Measurements from ENCODE around the gene BTG1. TPM values are rescaled to one million over a fixed set of nuclear protein-coding genes. Genes with fewer than 3 reads are reported as not detected.

Gene BTG1, protein sequence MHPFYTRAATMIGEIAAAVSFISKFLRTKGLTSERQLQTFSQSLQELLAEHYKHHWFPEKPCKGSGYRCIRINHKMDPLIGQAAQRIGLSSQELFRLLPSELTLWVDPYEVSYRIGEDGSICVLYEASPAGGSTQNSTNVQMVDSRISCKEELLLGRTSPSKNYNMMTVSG
- 100 to 1,000 TPM in 1 of 2 donors, 10 to 100 TPM in 1; 87.9 to 114 TPM for total RNA-seq
- polyA plus RNA-seq (ENCODE audit: insufficient read length in 6 of 6): 100 to 1,000 TPM; 246 to 308 (median 279) TPM
- long read RNA-seq, donor 1, full-length matches to known transcripts: 330 of 330 reads
- long read RNA-seq, donor 1, partial matches to known transcripts: 0 of 330 reads
- long read RNA-seq, donor 1, other reads (novel, unspliced or antisense): 0 of 330 reads
- long read RNA-seq, donor 2, full-length matches to known transcripts: 251 of 251 reads
- long read RNA-seq, donor 2, partial matches to known transcripts: 0 of 251 reads
- long read RNA-seq, donor 2, other reads (novel, unspliced or antisense): 0 of 251 reads
- long read RNA-seq, donor 3, full-length matches to known transcripts: 175 of 175 reads
- long read RNA-seq, donor 3, partial matches to known transcripts: 0 of 175 reads
- long read RNA-seq, donor 3, other reads (novel, unspliced or antisense): 0 of 175 reads
- long read RNA-seq, donor 4, full-length matches to known transcripts: 66 of 73 reads
- long read RNA-seq, donor 4, partial matches to known transcripts: 0 of 73 reads
- long read RNA-seq, donor 4, other reads (novel, unspliced or antisense): 7 of 73 reads
- long read RNA-seq, donor 5, full-length matches to known transcripts: 270 of 270 reads
- long read RNA-seq, donor 5, partial matches to known transcripts: 0 of 270 reads
- long read RNA-seq, donor 5, other reads (novel, unspliced or antisense): 0 of 270 reads
- long read RNA-seq, donor 6, full-length matches to known transcripts: 158 of 158 reads
- long read RNA-seq, donor 6, partial matches to known transcripts: 0 of 158 reads
- long read RNA-seq, donor 6, other reads (novel, unspliced or antisense): 0 of 158 reads
- long read RNA-seq, donor 7, full-length matches to known transcripts: 61 of 61 reads
- long read RNA-seq, donor 7, partial matches to known transcripts: 0 of 61 reads
- long read RNA-seq, donor 7, other reads (novel, unspliced or antisense): 0 of 61 reads
- long read RNA-seq, donor 8, full-length matches to known transcripts: 123 of 128 reads
- long read RNA-seq, donor 8, partial matches to known transcripts: 5 of 128 reads
- long read RNA-seq, donor 8, other reads (novel, unspliced or antisense): 0 of 128 reads
- long read RNA-seq, donor 9: 0 reads
- long read RNA-seq, donor 10, full-length matches to known transcripts: 41 of 44 reads
- long read RNA-seq, donor 10, partial matches to known transcripts: 1 of 44 reads
- long read RNA-seq, donor 10, other reads (novel, unspliced or antisense): 2 of 44 reads
- long read RNA-seq, donor 11, full-length matches to known transcripts: 58 of 58 reads
- long read RNA-seq, donor 11, partial matches to known transcripts: 0 of 58 reads
- long read RNA-seq, donor 11, other reads (novel, unspliced or antisense): 0 of 58 reads
- long read RNA-seq, donor 12, full-length matches to known transcripts: 155 of 228 reads
- long read RNA-seq, donor 12, partial matches to known transcripts: 73 of 228 reads
- long read RNA-seq, donor 12, other reads (novel, unspliced or antisense): 0 of 228 reads

DNA sequence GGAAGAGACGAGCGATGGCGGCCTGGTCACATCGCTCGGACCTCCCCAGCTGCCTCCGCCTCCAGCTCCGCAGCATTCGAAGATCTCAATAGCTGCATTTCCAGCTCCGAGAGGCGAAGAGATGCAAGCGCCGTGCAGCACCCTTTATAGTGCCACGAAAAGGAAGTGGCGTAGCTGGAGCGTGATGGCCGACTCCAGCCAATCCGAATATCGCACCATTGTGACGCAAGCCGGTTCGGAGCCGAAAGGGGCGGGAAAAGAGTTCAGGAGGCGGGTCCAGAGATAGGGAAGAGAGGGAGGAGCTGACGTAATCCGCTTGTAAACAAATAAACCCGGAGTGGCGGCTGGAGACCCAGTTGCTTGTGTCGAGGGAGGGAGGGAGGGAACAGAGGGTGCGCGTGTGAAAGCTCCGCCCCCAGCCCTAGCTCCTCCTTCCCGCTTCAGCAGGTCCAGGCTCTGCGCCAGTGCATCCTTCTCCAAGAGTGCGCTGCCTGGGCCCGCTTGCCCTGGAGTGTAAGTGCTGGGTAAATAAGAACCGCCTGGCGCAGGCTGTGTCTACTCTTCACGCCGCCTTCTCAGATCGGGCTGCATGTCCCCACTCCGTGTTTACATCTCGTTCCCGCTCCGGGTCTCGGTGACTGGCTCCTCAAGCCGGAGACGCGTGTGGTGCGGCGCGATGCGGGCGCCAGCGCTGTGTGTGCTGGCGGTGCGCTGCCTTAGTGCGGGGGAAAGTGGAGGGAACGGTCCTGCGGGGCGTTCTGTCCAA, at the start of gene BTG1:
TSS of gene BTG1 (minus strand) at position 116 of the 766 bp plus-strand sequence. CDS start 311 bp downstream, outside the sequence.
- Histone ChIP-seq H3K9me3 (no peaks in the 10 kb centered on the region), H3K4me3 (peak within 1 kb of the TSS; percentile 76 to 85), H3K4me1 (peaks cover 5 to 16% of the 10 kb centered on the region in 2 donors), H3K27ac (peak within 1 kb of the TSS; percentile 99 to 100), H3K36me3 (peaks cover 0 to 26% of the 10 kb centered on the region in 2 donors), H3K27me3 (no peaks in the 10 kb centered on the region)
- TF ChIP-seq, protein P1, sequence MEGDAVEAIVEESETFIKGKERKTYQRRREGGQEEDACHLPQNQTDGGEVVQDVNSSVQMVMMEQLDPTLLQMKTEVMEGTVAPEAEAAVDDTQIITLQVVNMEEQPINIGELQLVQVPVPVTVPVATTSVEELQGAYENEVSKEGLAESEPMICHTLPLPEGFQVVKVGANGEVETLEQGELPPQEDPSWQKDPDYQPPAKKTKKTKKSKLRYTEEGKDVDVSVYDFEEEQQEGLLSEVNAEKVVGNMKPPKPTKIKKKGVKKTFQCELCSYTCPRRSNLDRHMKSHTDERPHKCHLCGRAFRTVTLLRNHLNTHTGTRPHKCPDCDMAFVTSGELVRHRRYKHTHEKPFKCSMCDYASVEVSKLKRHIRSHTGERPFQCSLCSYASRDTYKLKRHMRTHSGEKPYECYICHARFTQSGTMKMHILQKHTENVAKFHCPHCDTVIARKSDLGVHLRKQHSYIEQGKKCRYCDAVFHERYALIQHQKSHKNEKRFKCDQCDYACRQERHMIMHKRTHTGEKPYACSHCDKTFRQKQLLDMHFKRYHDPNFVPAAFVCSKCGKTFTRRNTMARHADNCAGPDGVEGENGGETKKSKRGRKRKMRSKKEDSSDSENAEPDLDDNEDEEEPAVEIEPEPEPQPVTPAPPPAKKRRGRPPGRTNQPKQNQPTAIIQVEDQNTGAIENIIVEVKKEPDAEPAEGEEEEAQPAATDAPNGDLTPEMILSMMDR (IDR thresholded peaks at IDR 0.05): no peak
- peak; percentile 82 for ATAC-seq
- intact Hi-C loops (cut with DNase I): no loop called here
- DNase-seq: peak; percentile 98 to 100 (median 100)

DNA sequence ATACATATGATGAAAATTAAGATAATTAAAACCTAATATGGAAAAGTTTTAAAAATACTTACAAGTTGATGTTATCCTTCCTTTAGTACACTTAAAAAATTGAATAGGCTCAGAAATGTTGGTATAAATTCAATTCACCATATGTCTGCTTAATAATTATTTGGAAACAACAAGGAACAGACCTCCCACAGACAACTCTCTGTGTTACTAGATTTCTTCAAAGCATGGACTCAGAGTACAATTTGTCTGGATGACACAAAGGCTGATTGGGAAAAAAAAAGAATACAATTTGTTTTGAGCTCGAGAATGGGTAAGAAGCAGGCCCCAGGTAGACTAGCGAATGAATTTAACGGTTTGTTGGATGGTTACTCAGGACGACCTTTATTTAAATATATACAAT, 48.9 kb upstream of the BTG1 start:
- H3K27ac ChIP-seq: no peak overlapping the region
- TF ChIP-seq, protein P1 (IDR thresholded peaks at IDR 0.05): no peak
- intact Hi-C loops (cut with DNase I): no loop called here
- DNase-seq (peak in 1 of 4 donors; percentile 28), ATAC-seq (no peak)
- H3K36me3 ChIP-seq: no peaks in the 10 kb centered on the region
- H3K27me3 ChIP-seq: no peaks in the 10 kb centered on the region
- peaks cover 0 to 6% of the 10 kb centered on the region in 2 donors for H3K4me1 ChIP-seq
- H3K9me3 ChIP-seq: peaks cover 0 to 6% of the 10 kb centered on the region in 2 donors
- H3K4me3 ChIP-seq: no peak overlapping the region

DNA sequence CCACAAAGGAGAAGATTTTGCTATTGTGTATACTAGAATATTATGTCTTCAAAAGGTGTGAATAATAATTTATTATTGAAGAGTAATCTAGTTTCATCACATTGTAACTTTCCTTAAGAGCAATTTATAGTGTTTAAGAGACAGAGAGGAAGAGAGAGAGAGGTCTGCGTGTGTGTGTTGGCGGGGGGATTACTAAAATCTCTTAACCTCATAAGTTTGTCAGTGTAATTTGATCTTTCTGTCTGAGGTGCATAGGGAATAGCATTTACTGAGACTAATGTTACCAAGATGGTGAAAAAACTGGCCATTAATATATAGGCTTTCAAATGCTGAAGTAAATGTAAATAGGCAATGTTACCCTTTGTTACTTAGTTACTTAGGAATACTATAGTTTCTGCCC, 48.2 kb upstream of the BTG1 start:
- ATAC-seq: no peak
- H3K36me3 ChIP-seq: no peaks in the 10 kb centered on the region
- H3K9me3 ChIP-seq: peaks cover 0 to 6% of the 10 kb centered on the region in 2 donors
- no peaks in the 10 kb centered on the region for H3K27me3 ChIP-seq
- DNase-seq: no peak
- H3K27ac ChIP-seq: no peak overlapping the region
- TF ChIP-seq, protein P1 (IDR thresholded peaks at IDR 0.05): no peak
- intact Hi-C loops (cut with DNase I): no loop called here
- peaks cover 0 to 6% of the 10 kb centered on the region in 2 donors for H3K4me1 ChIP-seq
- H3K4me3 ChIP-seq: no peak overlapping the region

DNA sequence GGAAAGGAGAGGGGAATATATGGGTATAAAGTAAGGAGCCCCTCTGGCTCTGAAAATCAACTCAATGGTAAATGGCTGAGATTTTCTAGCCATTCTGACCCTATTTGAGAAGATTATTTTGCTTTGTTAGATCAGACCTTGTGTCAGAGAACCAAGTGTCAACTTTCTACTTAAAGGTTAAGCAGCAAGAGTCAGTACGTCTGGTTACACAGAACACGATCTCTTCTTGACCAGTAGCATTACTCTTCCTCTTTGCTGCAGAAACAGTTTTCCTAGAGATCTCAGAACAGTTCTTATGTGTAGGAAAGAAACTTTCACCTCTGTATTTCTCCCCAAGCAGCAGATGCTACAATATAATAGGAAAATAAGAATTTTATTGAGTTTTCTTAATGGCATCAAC, 47.4 kb upstream of the BTG1 start:
- TF ChIP-seq, protein P1 (IDR thresholded peaks at IDR 0.05): no peak
- H3K27me3 ChIP-seq: no peaks in the 10 kb centered on the region
- peaks cover 0 to 6% of the 10 kb centered on the region in 2 donors for H3K9me3 ChIP-seq
- no peak overlapping the region for H3K27ac ChIP-seq
- ATAC-seq (no peak), DNase-seq (no peak)
- intact Hi-C loops (cut with DNase I): no loop called here
- no peaks in the 10 kb centered on the region for H3K36me3 ChIP-seq
- peaks cover 0 to 6% of the 10 kb centered on the region in 2 donors for H3K4me1 ChIP-seq
- no peak overlapping the region for H3K4me3 ChIP-seq

All from left lung (tissue), 14 donors.